Tongue (tissue), 3 donors: ENCODE measurements around the gene ADK. TPM values are rescaled to one million over a fixed set of nuclear protein-coding genes. Genes with fewer than 3 reads are reported as not detected.

Experiments used
- DNase-seq: peaks from one replicate; pipeline ENCODE4 v3.0.0-alpha.2; 2015
- small RNA-seq: library from RNA; depleted of rRNA; stranded (forward); fragments of <200 nt; gene quantifications from one replicate; pipeline ENCODE3, GENCODE V24; 2014; ENCODE audit warnings: low replicate concordance
- total RNA-seq: library from RNA; depleted of rRNA; stranded (reverse); fragments of >200 nt; gene quantifications from one replicate; pipeline ENCODE4 v1.2.3, GENCODE V29; 2014

Gene ADK
- total RNA-seq, 1 donor from 2014 or later = 61.4 TPM

DNA sequence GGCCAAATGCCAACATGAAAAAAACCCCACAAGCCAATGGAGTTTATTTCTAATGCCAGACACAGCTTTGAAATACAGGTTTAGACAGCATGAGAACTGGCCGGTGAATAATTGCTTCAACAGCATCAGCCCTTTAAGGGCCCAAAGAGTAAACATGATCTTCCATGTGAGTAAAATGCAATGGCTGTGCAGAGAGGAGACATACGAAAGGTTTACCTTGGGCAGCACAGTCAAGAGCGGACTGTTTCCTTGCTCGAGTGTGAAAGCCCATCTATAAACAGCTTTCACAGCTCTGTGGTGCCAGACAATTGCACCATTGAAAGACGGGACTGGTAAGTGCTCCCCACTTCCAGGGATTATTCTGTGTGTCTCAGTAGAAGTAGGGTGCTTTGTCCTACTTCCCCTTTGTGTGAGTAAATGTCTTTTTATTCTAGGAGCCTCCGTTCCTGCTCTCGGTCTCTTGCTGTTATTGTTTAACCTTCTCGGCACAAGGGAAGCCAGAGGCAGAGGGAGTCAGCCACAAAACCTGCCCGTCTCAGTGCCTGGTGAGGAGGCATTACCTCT lies 597.5 kb downstream of the ADK start:
- DNase-seq = no peak

- no peak for DNase-seq
These were observed 599.8 kb downstream of the ADK start for GRCh38 chr10:74750848-74751274.

GRCh38 chr10:74752371-74753040 lies 601.5 kb downstream of the ADK start:
- no peak for DNase-seq

DNA sequence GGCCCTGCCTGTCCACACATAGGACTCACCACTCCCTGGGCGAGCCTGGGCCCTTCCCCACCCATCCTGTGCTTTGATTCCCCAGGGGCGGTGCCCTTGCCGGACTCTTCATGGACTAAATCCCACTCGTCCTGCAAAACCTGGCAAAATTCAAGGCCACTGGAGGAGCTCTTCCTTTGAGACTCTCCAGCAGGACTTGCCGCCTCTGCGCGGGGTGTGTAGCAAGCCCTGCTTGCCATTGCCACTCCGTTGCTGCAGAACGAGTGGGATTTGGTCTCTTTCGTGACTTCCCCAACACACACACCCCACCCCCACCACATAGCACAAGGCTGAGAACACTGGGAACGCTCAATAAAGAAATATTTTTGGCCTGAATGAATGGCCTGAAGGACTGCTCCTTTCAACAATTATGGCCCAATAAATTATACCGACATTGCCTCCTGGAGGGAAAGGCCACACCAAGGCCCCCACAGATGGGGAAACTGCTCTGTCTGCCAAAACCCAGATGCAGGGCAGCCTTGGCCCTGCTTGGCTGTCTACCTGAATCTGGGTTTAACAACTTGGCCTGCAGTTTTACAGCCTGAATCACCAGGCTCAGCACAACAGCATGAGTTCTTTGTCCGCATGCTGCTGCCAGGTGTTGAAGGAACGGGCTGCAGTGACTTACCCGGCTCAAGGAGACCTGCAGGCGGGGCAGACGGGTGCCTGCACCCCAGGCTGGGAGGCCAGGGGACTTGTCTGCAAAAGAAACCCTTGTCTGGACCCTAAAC lies 602.6 kb downstream of the ADK start:
- no peak for DNase-seq

GRCh38 chr10:74754381-74754821 lies 603.4 kb downstream of the ADK start:
- no peak for DNase-seq

DNA sequence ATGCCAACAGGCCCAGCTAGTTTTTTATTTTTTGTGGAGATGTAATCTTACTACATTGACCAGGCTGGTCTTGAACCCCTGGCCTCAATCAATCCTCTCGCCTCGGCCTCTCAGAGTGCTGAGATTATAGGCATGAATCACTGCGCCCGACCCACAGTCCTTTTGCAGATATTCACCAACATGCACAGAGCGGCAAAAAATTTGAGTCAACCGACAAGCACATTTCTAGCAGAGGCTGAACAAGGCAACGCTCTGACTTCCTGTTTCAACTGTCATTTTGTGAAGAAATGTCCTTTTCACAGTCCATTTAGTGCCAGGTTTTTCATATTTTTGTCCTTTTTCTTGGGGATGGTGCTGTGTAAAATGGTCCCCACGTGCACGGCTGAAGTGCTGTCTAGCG lies 604.3 kb downstream of the ADK start:
- DNase-seq = no peak

Small RNAs within 50 kb of the gene (small RNA-seq; reads per million reads assigned to genes)
- gene RF00019 (not detected), gene TIMM9P1 (not detected)

Other genes with a start within 250 kb of the ADK start
- gene PLAU, start 240.1 kb upstream of the ADK start, total RNA-seq = 37.8 TPM
- 217 TPM for gene VCL, start 153.1 kb upstream of the ADK start, total RNA-seq
- 33.4 TPM for gene AP3M1, start 393 bp upstream of the ADK start, total RNA-seq